RKO (cell line): ENCODE measurements around the gene RNPS1.

Experiments
- DNase-seq: peaks from one replicate; pipeline ENCODE4 v3.0.0-alpha.2; 2016; ENCODE audit warnings: low spot score

The RNPS1 gene

GRCh38 chr16:2267913-2268666 is at the start of gene RNPS1:
TSS of gene RNPS1 (minus strand) at chr16:2268126. CDS start at chr16:2264643, 3,483 bp downstream.
- DNase-seq: peak; percentile 91

DNA sequence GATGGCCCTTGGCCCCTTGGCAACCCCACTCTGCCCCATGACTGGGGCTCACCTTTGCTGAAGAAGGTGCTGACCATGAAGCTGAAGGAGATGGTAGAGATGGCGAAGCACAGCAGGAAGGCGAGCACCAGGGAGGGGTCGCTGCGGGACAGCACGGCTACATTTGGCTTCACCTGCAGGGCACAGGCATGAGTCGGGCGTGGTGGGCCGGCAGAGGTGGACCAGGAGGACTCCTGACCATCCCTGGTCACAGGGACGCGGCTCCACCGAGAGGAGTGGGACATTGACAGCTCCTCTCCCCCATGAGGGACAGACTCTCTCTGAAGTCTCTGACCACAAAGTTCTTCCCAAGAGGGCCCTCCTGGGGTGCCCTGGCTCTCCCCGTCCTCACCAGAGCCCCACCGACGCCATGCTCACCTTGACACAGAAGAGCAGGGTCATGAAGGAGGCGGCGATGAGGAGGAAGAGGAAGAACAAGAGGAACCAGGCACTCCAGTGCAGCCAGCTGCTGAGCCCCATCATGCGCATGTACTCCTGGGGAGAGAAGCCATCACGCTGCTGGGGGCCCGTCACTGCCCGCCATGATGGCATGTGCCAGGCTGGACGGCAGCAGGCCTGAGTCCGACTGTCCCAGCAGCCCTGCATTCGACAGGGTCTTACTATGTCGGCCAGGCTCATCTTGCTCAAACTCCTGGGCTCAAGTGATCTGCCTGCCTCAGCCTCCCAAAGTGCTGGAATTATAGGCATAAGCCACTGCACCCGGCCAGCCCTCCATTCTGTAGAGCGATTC is 49.5 kb upstream of the RNPS1 start:
- no peak for DNase-seq

DNA sequence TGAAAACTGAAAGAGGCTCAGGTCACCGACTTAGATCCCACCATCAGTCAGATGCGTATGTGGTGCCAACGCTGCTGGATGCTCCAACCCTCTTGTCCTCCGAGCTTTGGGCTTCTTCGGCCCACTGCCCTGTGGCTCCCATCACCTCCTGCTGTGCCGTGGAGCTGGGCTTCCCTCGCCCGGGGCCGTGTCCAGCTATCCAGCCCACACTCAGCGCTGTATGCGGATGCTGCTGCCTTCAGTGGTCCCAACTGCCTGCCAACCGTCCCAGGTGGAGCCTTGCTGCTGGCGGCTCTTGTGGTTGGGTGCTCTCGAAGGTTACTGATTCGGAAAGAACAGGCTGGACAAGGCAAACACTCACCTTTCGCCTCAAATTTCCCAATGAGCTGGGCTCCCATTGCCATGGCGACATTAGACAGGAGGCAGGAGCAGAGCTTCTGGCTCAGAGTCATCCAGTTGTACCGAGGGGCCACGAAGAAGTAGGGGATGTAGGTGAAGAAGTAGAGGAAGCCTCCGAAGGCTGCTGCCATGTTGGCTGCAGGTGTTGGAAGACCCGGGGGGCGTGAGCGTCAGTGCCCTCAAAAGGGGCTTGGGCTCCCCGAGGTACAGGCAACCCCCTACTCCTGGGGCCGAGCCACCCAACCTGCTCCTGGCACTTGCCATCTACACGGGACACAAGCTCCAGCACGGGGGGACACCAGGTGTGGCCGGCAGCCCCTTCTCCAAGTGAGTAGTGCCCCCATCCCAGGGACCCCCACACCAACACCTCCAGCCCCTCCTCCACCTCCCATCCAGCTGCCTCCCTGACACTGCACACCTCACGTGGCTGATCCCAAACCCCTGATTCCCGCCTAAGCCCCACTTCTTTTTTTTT is 40.4 kb upstream of the RNPS1 start:
- no peak for DNase-seq

DNA sequence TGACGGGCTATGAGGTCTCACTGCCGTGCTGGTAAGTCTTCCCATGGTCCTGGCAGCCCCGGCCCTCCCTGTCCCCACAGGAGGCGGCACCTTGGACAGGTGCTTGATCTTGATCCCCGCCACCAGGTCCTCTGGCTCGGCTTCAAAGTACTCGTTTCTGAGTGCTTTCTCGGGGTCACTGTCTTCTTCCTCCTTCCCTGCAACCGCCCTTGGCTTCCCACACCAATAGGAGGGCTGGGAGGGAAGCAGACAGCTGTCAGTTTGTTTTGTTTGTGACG is 31.9 kb upstream of the RNPS1 start:
- DNase-seq: no peak

GRCh38 chr16:2299121-2299914 is 31.4 kb upstream of the RNPS1 start:
- no peak for DNase-seq

- DNase-seq: no peak
Measured at GRCh38 chr16:2298621-2299020, 30.7 kb upstream of the RNPS1 start.

- DNase-seq: no peak
Measured at GRCh38 chr16:2297506-2297860, 29.6 kb upstream of the RNPS1 start.

- DNase-seq: no peak
Measured at GRCh38 chr16:2296661-2297505, 29.0 kb upstream of the RNPS1 start.

GRCh38 chr16:2295056-2295798 is 27.3 kb upstream of the RNPS1 start:
- no peak for DNase-seq

- no peak for DNase-seq
Measured at GRCh38 chr16:2292221-2292620, 24.3 kb upstream of the RNPS1 start.

DNA sequence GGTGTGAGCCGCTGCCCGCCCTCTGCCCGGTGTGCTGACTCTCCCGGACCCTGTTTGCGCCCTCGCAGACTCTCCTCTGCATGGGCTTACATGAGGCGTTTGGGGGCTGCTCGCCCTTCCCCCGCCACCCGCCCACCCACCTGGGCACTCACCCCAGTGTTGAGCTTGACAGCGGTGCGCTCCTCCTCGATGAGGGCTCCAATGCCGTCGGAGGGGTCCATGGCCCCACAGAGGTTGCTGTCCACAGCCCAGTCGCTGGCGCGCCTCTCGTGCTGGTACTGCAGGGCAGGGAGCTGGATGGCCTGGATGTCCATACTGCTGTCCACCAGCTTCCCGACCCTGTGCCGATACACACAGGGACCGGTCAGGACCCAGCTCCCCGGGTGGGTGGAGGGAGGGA is 21.4 kb upstream of the RNPS1 start:
- DNase-seq: no peak

DNA sequence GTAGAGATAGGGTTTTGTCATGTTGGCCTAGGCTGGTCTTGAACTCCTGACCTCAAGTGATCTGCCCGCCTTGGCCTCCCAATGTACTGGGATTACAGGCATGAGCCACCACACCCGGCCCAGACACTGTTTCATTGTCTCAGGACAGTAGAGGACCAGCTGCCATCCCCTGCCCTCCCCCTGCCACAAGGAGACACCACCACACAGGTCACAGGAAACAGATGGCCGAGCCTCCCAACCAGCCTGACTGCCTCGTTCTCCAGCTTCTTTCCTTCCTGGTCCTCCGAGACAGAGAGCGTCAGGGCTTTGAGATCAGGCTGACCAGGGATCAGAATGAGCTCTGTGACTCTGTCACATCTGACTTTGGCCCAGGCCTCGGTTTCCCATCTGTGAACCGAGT is 20.8 kb upstream of the RNPS1 start:
- DNase-seq: no peak

DNA sequence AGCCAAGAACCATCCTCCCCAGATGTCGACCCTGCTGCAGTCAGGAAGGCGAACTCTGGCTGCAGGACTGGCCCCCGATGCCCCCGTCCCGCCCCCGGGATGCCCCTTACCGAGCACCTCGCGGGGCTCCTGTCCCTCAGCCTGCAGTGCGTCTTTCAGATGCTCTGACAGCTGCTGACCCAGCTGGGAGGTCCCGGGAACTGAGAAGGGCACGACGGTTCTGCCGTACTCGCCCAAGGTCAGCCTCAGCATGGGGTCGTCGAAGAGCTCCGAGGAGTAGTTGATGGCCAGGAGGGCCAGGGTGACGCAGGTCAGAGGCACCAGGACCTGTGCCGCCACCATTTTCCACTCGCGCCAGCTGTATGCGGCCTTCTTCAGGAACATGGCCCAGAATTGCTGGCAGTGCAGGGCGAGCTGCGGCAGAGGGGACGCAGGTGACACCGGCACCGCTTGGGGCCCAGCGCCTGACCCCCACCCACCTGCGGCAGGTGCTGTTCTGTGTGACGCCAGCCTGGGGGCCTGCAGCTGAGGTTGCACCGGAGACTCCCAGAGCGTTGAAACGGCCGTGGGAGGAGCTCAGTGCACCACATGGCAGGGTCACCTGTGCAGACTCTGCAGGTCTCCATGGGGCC is 20.1 kb upstream of the RNPS1 start:
- DNase-seq: no peak

DNA sequence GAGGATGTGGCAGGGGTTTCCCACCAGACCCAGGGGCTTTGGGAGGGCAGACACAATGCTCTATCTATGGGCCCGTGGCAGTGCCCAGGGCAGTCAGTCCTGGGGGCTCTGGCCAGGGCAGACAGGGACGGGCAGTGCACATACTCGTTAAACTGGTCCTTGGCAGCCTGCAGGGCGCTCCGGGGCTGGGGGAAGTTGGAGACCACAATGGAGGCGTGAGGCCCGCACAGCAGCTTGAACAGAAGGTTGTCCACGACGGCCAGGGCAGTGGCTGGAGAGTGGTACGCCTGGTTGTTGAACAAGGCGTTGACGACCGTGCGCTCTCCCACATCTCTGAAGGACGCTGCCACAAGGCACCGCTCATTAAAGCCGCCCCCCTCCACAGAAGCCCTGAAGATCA is 18.6 kb upstream of the RNPS1 start:
- no peak for DNase-seq

GRCh38 chr16:2285731-2286191 is 17.8 kb upstream of the RNPS1 start:
- DNase-seq: no peak

GRCh38 chr16:2284797-2285576 is 17.1 kb upstream of the RNPS1 start:
- no peak for DNase-seq

- no peak for DNase-seq
Measured at GRCh38 chr16:2284001-2284770, 16.3 kb upstream of the RNPS1 start.

- DNase-seq: no peak
Measured at GRCh38 chr16:2282866-2283555, 15.1 kb upstream of the RNPS1 start.
